Testis (tissue), 2 donors: ENCODE results near the gene PPARA.

Experiments
- CTCF ChIP-seq, 3 experiments: fragments of 450-650 bp in 2 of 3; fragments of 200-600 bp in 1 of 3; sonication (generic) in 1 of 3; IDR thresholded peaks; one replicate each; pipeline ENCODE4 v1.5.1; 2016 to 2019; ENCODE audit warnings: antibody characterized with exemption in 3 of 3, mild to moderate bottlenecking in 2 of 3, moderate library complexity in 1 of 3
- POLR2A ChIP-seq: fragments of 450-650 bp; IDR thresholded peaks from one replicate; pipeline ENCODE4 v1.6.1; 2017; ENCODE audit warnings: antibody characterized with exemption, mild to moderate bottlenecking, moderate library complexity

- TF ChIP-seq CTCF (IDR thresholded peaks at IDR 0.05) (no peak), POLR2A (no peak)
Measured at GRCh38 chr22:46178755-46179505, 28.6 kb downstream of the PPARA start.
